Measurements from ENCODE around the gene PARPBP.

DNA sequence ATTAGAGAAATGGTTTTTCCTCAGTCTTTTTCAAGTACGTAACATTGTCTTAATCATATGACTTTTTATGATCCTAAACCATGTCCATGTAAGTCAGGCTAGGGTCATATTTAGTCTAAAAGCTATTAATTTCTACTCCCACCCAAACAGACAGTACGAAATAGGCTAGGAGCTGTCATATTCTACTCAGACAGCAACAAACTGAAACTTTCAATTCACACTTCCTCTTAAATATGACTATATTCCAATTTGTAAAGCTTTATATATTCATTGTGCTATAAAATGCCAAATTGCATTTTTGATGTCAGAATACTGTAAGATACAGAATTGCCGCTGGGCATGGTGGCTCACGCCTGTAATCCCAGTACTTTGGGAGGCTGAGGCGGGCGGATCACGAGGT, 3.6 kb upstream of the PARPBP start:
- TF ChIP-seq USF2 (IDR thresholded peaks at IDR 0.05) (no peak), EP300 (IDR thresholded peaks at IDR 0.05) (no peak), CTCF (IDR thresholded peaks at IDR 0.05) (no peak), BHLHE40 (IDR thresholded peaks at IDR 0.05; ENCODE audit: low read depth, low read length) (no peak), CEBPB (IDR thresholded peaks at IDR 0.05) (no peak), TP53 (CRISPR knock-in tag; IDR thresholded peaks at IDR 0.05) (no peak), GATA3 (IDR thresholded peaks at IDR 0.05; ENCODE audit: borderline replicate concordance) (no peak), JUN (IDR thresholded peaks at IDR 0.05) (no peak), ZNF302 (CRISPR knock-in tag; IDR thresholded peaks at IDR 0.05) (no peak), RFX5 (IDR thresholded peaks at IDR 0.05) (no peak), POLR2A (IDR thresholded peaks at IDR 0.05; ENCODE audit: low read length) (no peak), POLR2AphosphoS2 (conservative IDR thresholded peaks at IDR 0.05; ENCODE audit: low read length) (no peak)

Data from A549 (cell line).